Measurements from ENCODE around the gene SETD1A. TPM values are rescaled to one million over a fixed set of nuclear protein-coding genes. Genes with fewer than 3 reads are reported as not detected.

The SETD1A gene
- total RNA-seq: 2.6 and 3.5 TPM in 2 replicates

DNA sequence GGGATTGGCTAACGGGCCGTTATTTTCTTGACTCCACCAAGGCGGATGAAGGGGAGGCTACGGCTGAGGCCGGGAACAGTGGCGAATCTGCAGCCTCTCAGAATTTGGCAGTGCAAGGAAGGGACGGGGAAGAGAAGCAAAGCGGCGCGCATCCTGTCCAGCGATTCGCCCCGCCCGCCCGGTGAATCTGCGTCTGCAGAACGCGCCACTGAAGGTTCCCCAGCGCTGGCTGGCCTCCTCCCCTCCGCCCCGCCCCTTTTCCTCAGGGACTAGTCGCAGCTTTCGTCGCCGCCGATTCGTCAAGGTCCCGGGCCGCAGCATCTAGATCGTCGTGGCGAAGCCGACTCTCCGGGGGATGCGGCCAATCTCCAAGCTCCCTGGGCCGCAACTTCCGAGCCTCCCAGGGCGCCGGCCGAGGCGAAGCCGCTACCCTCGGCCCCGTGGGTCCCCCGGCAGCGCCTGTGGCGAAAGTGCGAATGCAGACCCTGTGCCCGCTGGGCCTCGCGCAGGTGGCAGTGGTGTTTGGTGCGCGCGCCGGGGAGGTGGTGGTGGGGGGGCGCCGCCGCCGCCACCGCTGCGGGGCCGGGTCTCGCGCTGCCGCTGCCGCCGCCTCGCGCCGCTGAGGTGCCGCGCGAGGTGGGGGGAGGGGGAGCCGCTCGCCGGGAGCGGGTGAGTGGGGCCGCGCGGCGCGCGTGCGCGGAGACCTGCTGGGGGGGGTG is at the start of gene SETD1A:
Gene SETD1A, plus strand, starts transcription at position 299 of the 719 bp plus-strand sequence. CDS start 978 bp downstream, outside the sequence.

DNA sequence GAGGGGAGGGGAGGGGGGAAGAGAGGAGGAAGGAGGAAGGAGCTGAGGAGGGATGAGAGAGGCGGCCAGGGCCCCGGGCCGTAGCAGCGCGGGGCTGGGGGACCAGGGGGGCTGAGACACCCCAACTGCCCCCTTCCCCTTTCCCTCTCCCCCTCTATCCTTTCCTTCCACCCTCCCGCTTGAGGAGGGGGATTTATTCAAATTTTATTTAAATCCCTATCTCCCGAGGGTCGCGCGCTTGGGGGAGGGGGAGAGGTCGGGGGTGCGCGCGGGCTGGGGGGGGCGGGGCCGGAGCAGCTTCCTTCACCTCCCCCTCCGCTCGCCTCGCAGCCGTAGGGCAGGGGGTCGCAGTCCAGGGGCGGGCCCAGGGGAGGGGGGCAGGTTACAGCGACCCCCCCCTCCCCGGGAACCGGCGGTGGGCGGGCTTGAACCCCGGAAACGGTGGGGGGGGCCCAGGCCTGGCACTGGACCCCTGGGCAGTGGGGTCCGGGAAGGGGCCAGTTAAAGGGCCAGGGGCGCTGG is 33.9 kb upstream of the SETD1A start, which contains the start of gene FBXL19:
Gene FBXL19, plus strand, starts transcription at position 19 of the 522 bp plus-strand sequence. CDS start 2,183 bp downstream, outside the sequence.

DNA sequence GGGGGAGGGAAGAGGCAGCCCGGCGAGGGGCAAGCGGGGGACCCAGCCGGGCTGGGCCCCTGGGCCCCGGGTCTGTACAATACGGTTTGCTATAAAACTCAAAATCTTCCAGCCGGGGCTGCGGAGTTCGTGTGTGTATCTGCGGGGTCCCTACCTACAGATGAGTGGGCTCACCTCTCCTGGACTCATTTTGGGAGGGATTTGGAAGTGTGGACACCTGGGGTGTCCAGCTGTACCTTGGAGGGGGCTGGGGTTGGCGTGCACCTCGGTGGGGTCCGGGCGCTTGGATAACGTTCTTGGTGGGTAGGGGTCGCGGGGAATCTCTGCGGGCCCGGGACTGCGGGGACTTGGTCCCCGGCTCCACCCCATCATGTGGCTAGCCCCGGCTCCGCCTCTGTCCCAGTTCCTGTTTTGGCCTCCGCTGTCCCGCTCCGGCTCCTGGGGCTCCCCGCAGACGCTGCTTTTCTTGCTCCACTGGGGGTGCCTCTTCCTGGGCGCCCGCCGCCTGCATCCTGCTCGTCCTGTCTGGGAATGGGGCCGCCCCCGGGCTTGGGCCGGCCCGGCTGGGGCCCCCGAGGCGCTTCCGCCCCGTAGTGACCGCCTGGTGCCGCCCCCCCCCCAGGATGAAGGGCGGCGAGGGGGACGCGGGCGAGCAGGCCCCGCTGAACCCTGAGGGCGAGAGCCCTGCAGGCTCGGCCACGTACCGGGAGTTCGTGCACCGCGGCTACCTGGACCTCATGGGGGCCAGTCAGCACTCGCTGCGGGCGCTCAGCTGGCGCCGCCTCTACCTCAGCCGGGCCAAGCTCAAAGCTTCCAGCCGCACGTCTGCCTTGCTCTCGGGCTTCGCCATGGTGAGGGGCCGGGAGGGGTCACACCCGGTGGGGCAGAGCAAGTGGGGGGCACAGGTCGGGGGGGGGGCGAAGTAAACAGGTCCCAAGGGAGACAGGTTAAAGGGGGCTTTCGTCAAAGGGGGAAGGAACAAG is 8.6 kb upstream of the SETD1A start, which contains the start of gene ORAI3:
Gene ORAI3, plus strand, starts transcription at position 402 of the 983 bp plus-strand sequence. Its CDS starts 222 bp downstream, at position 624.

DNA sequence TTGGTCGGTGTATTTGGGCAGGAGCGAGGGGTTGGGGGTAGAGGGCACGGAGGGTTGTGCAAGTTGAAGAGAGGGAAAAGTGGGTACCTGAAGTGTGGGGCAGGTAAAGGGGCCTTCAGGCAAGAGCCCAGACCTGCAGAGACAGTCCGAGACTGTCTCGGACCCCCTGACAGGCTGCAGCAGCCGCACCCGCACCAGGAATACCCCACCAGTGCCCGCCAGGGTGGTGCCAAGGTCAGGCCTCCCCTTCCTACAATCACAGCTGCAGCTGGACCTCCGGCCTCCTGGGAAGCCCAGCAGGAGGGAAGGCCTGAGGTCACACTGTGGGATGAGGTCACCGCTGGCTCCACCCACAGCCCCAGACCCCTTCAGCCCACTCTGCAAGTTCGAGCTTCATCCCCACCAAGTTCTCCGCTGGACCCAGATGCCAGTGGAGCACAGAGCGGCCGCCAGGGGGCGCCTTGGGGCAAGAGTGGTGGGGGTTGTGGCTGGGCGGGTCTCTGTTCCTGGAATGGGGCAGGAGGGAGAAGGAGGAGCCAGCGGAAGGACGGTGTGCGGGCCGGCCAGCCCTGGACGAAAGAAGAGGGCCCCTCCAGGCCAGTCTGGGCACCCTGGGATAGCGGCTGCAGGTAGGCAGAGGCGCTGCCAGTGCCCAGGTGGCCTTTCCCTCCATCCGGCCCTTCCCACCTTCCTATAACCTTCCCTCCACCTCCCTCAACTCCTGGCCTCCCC is 27.3 kb downstream of the SETD1A start, which contains the start of gene HSD3B7:
Gene HSD3B7, plus strand, starts transcription at position 539 of the 732 bp plus-strand sequence. CDS start 452 bp downstream, outside the sequence.

DNA sequence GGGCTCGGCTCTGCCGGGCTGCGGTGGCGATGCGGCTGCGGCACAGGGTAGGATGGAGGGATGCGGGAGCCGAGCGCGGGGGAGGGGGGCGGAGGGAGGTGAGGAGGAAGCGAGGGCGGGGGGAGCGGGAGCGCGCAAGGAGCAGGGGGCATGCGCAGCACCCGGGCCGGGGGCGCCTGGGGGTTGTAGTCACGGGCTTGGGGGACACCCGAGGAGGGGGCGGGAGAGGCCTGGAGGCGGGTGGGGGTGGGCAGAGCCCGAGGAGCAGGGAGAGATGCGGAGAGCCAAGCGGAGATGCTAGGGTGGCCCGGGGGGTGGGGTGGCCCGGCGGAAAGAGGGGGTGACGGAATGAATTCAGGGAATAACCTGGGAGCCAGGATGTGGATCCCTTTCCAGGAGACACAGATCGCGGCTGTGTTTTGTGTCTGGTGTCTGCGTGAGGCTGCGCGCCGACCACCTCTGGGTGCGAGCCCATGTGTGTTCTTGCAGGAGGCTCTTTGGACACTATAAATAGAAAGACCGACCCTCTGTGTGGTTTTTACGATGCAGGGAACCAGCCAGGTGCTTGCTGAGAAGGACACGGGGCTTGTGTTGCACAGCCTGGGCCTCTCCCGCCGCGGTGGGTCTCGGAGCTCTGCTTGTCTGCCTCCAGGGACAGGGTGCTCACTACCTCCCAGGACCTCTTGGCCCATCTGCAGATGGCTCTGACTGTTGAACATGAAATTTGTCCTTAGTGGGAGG is 53.2 kb downstream of the SETD1A start, which contains the start of gene STX1B:
Gene STX1B, minus strand, starts transcription at position 54 of the 741 bp plus-strand sequence. CDS start 242 bp downstream, outside the sequence.

DNA sequence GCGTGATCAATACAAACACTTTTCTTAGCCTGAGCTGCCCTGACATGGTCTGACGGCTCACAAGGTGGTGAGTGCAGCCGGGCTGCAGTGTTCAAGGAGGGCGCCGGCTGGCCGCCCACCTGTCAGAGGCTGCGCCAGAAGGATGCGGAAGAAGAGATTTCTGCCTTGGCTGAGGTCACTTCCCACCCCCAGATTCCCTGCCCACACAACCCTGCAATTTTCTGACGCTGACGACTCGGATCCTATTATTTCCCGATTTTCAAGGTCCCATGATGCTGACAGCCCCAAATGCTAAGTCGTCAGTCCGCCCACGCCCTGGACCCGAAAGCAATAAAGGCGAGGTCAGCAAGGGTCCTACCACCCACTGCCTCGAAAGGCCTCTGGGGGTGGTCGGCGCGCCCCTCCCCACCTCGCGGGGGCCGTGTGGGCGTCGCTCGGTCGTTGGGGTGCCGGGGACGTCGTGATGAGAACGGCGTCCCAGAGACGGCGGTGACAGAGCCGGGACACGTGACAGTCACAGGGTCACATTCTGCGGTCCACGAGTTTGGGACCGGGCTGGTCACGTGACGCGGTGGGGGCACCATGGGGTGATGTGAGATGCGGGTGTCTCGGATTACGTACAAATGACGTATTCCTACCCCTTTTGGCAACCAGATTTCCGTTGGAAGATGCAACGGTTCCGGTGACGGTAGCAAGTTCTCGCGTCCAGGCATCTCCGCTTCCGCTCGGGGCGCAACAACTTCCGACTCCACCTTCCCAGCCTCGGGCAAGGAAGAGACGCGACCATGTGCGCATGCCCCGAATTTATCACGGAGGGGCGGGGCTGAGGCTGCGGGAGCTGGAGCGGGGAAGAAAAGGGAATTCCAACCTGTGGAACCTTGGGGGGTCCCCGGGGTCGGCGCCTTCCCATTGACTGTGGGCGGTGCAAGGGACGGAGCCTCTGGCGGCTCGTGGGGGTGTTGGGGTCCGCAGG is 75.5 kb downstream of the SETD1A start, which contains the start of gene STX4:
Gene STX4, plus strand, starts transcription at position 823 of the 973 bp plus-strand sequence. CDS start 248 bp downstream, outside the sequence.

Other genes starting within 250 kb of the SETD1A start
- gene PHKG2, start 209.3 kb upstream of the SETD1A start, total RNA-seq: 14.2 and 27.1 TPM in 2 replicates
- 1.3 and 7.1 TPM in 2 replicates for gene CFAP119, start 195.7 kb upstream of the SETD1A start, total RNA-seq
- gene RNF40, start 195.4 kb upstream of the SETD1A start, total RNA-seq: 42.6 and 67.0 TPM in 2 replicates
- gene ZNF629, start 170.5 kb upstream of the SETD1A start, total RNA-seq: 9.9 and 11.0 TPM in 2 replicates
- 57.1 and 73.8 TPM in 2 replicates for gene BCL7C, start 63.7 kb upstream of the SETD1A start, total RNA-seq
- gene CTF1, start 61.1 kb upstream of the SETD1A start, total RNA-seq: 0.57 and 4.2 TPM in 2 replicates
- 29.6 and 33.9 TPM in 2 replicates for gene FBXL19, start 34.2 kb upstream of the SETD1A start, total RNA-seq
- 13.6 and 34.4 TPM in 2 replicates for gene ORAI3, start 8.7 kb upstream of the SETD1A start, total RNA-seq
- gene HSD3B7, start 27.5 kb downstream of the SETD1A start, total RNA-seq: 7.9 and 10.3 TPM in 2 replicates
- gene STX1B, start 52.9 kb downstream of the SETD1A start, total RNA-seq: 0.08 and 0.34 TPM in 2 replicates
- 23.5 and 24.9 TPM in 2 replicates for gene STX4, start 75.8 kb downstream of the SETD1A start, total RNA-seq
- 12.5 and 15.6 TPM in 2 replicates for gene ZNF668, start 116.5 kb downstream of the SETD1A start, total RNA-seq
- gene ZNF646, start 116.7 kb downstream of the SETD1A start, total RNA-seq: 7.3 and 11.6 TPM in 2 replicates
- gene PRSS53, start 131.2 kb downstream of the SETD1A start, total RNA-seq: 0.86 and 1.8 TPM in 2 replicates
- 99.6 and 107 TPM in 2 replicates for gene VKORC1, start 137.0 kb downstream of the SETD1A start, total RNA-seq
- 58.3 and 75.5 TPM in 2 replicates for gene BCKDK, start 150.6 kb downstream of the SETD1A start, total RNA-seq
- 27.1 and 30.1 TPM in 2 replicates for gene KAT8, start 159.9 kb downstream of the SETD1A start, total RNA-seq
- gene PRSS8, start 178.0 kb downstream of the SETD1A start, total RNA-seq: 59.2 and 120 TPM in 2 replicates
- gene PRSS36, start 192.3 kb downstream of the SETD1A start, total RNA-seq: 0.16 and 0.19 TPM in 2 replicates
- gene FUS, start 222.4 kb downstream of the SETD1A start, total RNA-seq: 26.5 and 51.1 TPM in 2 replicates
- gene PYCARD, start 245.0 kb downstream of the SETD1A start, total RNA-seq: 102 and 138 TPM in 2 replicates

Measured in hair follicular keratinocyte (primary cell).